ENCODE data around the gene ZNF445.

DNA sequence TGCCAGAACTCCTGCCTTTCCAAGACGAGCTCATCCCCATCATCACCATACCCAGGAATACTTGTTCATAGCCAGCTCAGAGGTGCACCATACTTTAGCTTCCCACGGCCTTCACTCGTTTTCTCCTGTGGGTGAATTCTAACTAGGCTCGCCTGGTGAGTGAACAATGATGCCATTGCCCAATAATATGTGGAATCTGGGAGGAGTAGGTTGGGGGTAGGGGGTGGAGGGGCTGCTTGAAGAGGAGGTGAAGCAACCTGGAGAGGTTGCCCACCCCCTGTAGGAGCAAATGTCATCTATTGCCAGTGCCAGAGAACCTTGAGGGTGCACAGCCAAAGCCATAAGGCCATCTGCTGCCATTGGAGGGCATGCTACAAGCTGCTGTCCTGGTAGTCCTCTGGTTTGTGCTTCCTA lies 592 bp upstream of the ZNF445 start:
- TF ChIP-seq, protein P1, sequence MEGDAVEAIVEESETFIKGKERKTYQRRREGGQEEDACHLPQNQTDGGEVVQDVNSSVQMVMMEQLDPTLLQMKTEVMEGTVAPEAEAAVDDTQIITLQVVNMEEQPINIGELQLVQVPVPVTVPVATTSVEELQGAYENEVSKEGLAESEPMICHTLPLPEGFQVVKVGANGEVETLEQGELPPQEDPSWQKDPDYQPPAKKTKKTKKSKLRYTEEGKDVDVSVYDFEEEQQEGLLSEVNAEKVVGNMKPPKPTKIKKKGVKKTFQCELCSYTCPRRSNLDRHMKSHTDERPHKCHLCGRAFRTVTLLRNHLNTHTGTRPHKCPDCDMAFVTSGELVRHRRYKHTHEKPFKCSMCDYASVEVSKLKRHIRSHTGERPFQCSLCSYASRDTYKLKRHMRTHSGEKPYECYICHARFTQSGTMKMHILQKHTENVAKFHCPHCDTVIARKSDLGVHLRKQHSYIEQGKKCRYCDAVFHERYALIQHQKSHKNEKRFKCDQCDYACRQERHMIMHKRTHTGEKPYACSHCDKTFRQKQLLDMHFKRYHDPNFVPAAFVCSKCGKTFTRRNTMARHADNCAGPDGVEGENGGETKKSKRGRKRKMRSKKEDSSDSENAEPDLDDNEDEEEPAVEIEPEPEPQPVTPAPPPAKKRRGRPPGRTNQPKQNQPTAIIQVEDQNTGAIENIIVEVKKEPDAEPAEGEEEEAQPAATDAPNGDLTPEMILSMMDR (IDR thresholded peaks at IDR 0.05; ENCODE audit: low read depth, low read length, poor library complexity, severe bottlenecking) = no peak
- TF ChIP-seq EZH2phosphoT487 (IDR thresholded peaks at IDR 0.05; ENCODE audit: borderline replicate concordance, low read length) = no peak

All from DOHH2 (cell line).